ENCODE measurements around the gene PRRT3.

GRCh38 chr3:9955067-9955502, 2.9 kb upstream of the PRRT3 start:
- TF ChIP-seq EZH2 (conservative IDR thresholded peaks at IDR 0.05; ENCODE audit: low read depth, low read length), result no peak
- TF ChIP-seq ZNF891 (CRISPR knock-in tag; IDR thresholded peaks at IDR 0.05), result no peak
- TF ChIP-seq SMAD9 (CRISPR knock-in tag; IDR thresholded peaks at IDR 0.05), result no peak
- TF ChIP-seq ZNF496 (CRISPR knock-in tag; IDR thresholded peaks at IDR 0.05; ENCODE audit: insufficient replicate concordance), result no peak
- TF ChIP-seq SCMH1 (CRISPR knock-in tag; IDR thresholded peaks at IDR 0.05; ENCODE audit: borderline replicate concordance), result no peak

Data from HepG2 (cell line).